ENCODE results near the gene HOXD8.

HOXD8 gene

GRCh38 chr2:176099159-176099727 lies 30.3 kb upstream of the HOXD8 start:
- Histone ChIP-seq H3K9ac (ENCODE audit: low read depth, low read length, poor library complexity) (no peak overlapping the region), H3K18ac (ENCODE audit: low read length) (no peak overlapping the region), H3K4ac (ENCODE audit: low read length) (no peak overlapping the region), H2BK120ac (ENCODE audit: low read depth, low read length) (no peak overlapping the region), H2AK5ac (ENCODE audit: low read depth, low read length) (no peak overlapping the region), H3K36me3 (replicated peaks in 1 of 2; ENCODE audit: control insufficient read depth in 2 of 2, insufficient read depth in 2 of 2, low read length in 2 of 2) (no peaks in the 10 kb centered on the region), H4K8ac (ENCODE audit: low read depth, low read length) (no peak overlapping the region), H3K14ac (ENCODE audit: low read length) (no peak overlapping the region), H2BK5ac (ENCODE audit: low read length) (no peak overlapping the region), H3K9me3 (replicated peaks in 1 of 2; ENCODE audit: control insufficient read depth in 2 of 2, insufficient read depth in 1 of 2, low read depth in 1 of 2, low read length in 2 of 2) (peaks cover 7 to 8% of the 10 kb centered on the region in 2 donors), H3K27ac (replicated peaks; ENCODE audit: low read length) (no peak overlapping the region), H2AFZ (ENCODE audit: low read length) (no peak overlapping the region), H4K91ac (ENCODE audit: low read depth, low read length, poor library complexity) (no peak overlapping the region), H3K27me3 (ENCODE audit: control insufficient read depth in 3 of 3, insufficient read depth in 3 of 3, low read depth in 1 of 3, low read length in 3 of 3) (peaks cover 69 to 100% (median 93%) of the 10 kb centered on the region in 3 experiments), H3K23ac (ENCODE audit: low read depth, low read length, poor library complexity) (no peak overlapping the region), H3K4me2 (ENCODE audit: insufficient read depth, low read length, poor library complexity, severe bottlenecking) (no peak overlapping the region), H3K79me1 (ENCODE audit: low read depth, low read length) (no peaks in the 10 kb centered on the region), H2BK12ac (ENCODE audit: low read length) (no peak overlapping the region), H2BK15ac (ENCODE audit: low read length) (no peak overlapping the region), H3K4me3 (ENCODE audit: low read length in 2 of 2) (no peak overlapping the region), H3K4me1 (ENCODE audit: control insufficient read depth in 2 of 2, insufficient read depth in 1 of 2, low read depth in 1 of 2, low read length in 2 of 2) (no peaks in the 10 kb centered on the region)
- WGBS, 2 donors (ENCODE audit: extremely low coverage in 2 of 2, insufficient read length in 2 of 2, insufficient replicate concordance in 1 of 2) = no CpG with 5 or more reads among the region's 30 CpGs
- DNase-seq (ENCODE audit: low spot score) = no peak

GRCh38 chr2:176099728-176100546 lies 29.6 kb upstream of the HOXD8 start, which contains the start of gene HOXD12:
TSS of gene HOXD12 (plus strand) at chr2:176099795. CDS start at chr2:176099802, 7 bp downstream.
- no peak within 1 kb of the TSS for H2BK15ac ChIP-seq (ENCODE audit: low read length)
- no peak within 1 kb of the TSS for H2AK5ac ChIP-seq (ENCODE audit: low read depth, low read length)
- WGBS, 2 donors (ENCODE audit: extremely low coverage in 2 of 2, insufficient read length in 2 of 2, insufficient replicate concordance in 1 of 2) = no CpG with 5 or more reads among the region's 70 CpGs
- no peak within 1 kb of the TSS for H3K4ac ChIP-seq (ENCODE audit: low read length)
- H2AFZ ChIP-seq (ENCODE audit: low read length) = peak within 1 kb of the TSS; percentile 30
- H3K9ac ChIP-seq (ENCODE audit: low read depth, low read length, poor library complexity) = no peak within 1 kb of the TSS
- no peak within 1 kb of the TSS for H4K91ac ChIP-seq (ENCODE audit: low read depth, low read length, poor library complexity)
- peaks cover 74 to 100% (median 95%) of the 10 kb centered on the region in 3 experiments for H3K27me3 ChIP-seq (ENCODE audit: control insufficient read depth in 3 of 3, insufficient read depth in 3 of 3, low read depth in 1 of 3, low read length in 3 of 3)
- peak within 1 kb of the TSS; percentile 28 for H3K14ac ChIP-seq (ENCODE audit: low read length)
- no peak within 1 kb of the TSS for H2BK120ac ChIP-seq (ENCODE audit: low read depth, low read length)
- H3K79me1 ChIP-seq (ENCODE audit: low read depth, low read length) = no peaks in the 10 kb centered on the region
- no peak within 1 kb of the TSS for H2BK5ac ChIP-seq (ENCODE audit: low read length)
- H2BK12ac ChIP-seq (ENCODE audit: low read length) = no peak within 1 kb of the TSS
- H3K4me3 ChIP-seq (ENCODE audit: low read length in 2 of 2) = no peak within 1 kb of the TSS
- H3K18ac ChIP-seq (ENCODE audit: low read length) = no peak within 1 kb of the TSS
- DNase-seq (ENCODE audit: low spot score) = no peak
- no peak within 1 kb of the TSS for H3K23ac ChIP-seq (ENCODE audit: low read depth, low read length, poor library complexity)
- H3K4me1 ChIP-seq (ENCODE audit: control insufficient read depth in 2 of 2, insufficient read depth in 1 of 2, low read depth in 1 of 2, low read length in 2 of 2) = no peaks in the 10 kb centered on the region
- peaks cover 7 to 8% of the 10 kb centered on the region in 2 donors for H3K9me3 ChIP-seq (replicated peaks in 1 of 2; ENCODE audit: control insufficient read depth in 2 of 2, insufficient read depth in 1 of 2, low read depth in 1 of 2, low read length in 2 of 2)
- H3K36me3 ChIP-seq (replicated peaks in 1 of 2; ENCODE audit: control insufficient read depth in 2 of 2, insufficient read depth in 2 of 2, low read length in 2 of 2) = no peaks in the 10 kb centered on the region
- no peak within 1 kb of the TSS for H4K8ac ChIP-seq (ENCODE audit: low read depth, low read length)
- no peak within 1 kb of the TSS for H3K27ac ChIP-seq (replicated peaks; ENCODE audit: low read length)
- H3K4me2 ChIP-seq (ENCODE audit: insufficient read depth, low read length, poor library complexity, severe bottlenecking) = no peak within 1 kb of the TSS

GRCh38 chr2:176100547-176101140 lies 28.9 kb upstream of the HOXD8 start:
- H2BK15ac ChIP-seq (ENCODE audit: low read length) = no peak overlapping the region
- no peak overlapping the region for H2BK5ac ChIP-seq (ENCODE audit: low read length)
- no peak overlapping the region for H2AFZ ChIP-seq (ENCODE audit: low read length)
- H3K23ac ChIP-seq (ENCODE audit: low read depth, low read length, poor library complexity) = no peak overlapping the region
- H3K36me3 ChIP-seq (replicated peaks in 1 of 2; ENCODE audit: control insufficient read depth in 2 of 2, insufficient read depth in 2 of 2, low read length in 2 of 2) = no peaks in the 10 kb centered on the region
- no peak overlapping the region for H2BK120ac ChIP-seq (ENCODE audit: low read depth, low read length)
- no peak overlapping the region for H3K27ac ChIP-seq (replicated peaks; ENCODE audit: low read length)
- no peak overlapping the region for H3K4me2 ChIP-seq (ENCODE audit: insufficient read depth, low read length, poor library complexity, severe bottlenecking)
- no peak overlapping the region for H3K4ac ChIP-seq (ENCODE audit: low read length)
- no peak overlapping the region for H3K18ac ChIP-seq (ENCODE audit: low read length)
- WGBS, 2 donors (ENCODE audit: extremely low coverage in 2 of 2, insufficient read length in 2 of 2, insufficient replicate concordance in 1 of 2) = no CpG with 5 or more reads among the region's 28 CpGs
- no peak overlapping the region for H2BK12ac ChIP-seq (ENCODE audit: low read length)
- H3K79me1 ChIP-seq (ENCODE audit: low read depth, low read length) = no peaks in the 10 kb centered on the region
- no peaks in the 10 kb centered on the region for H3K4me1 ChIP-seq (ENCODE audit: control insufficient read depth in 2 of 2, insufficient read depth in 1 of 2, low read depth in 1 of 2, low read length in 2 of 2)
- no peak overlapping the region for H4K91ac ChIP-seq (ENCODE audit: low read depth, low read length, poor library complexity)
- no peak overlapping the region for H3K14ac ChIP-seq (ENCODE audit: low read length)
- peaks cover 7 to 8% of the 10 kb centered on the region in 2 donors for H3K9me3 ChIP-seq (replicated peaks in 1 of 2; ENCODE audit: control insufficient read depth in 2 of 2, insufficient read depth in 1 of 2, low read depth in 1 of 2, low read length in 2 of 2)
- no peak overlapping the region for H2AK5ac ChIP-seq (ENCODE audit: low read depth, low read length)
- peaks cover 81 to 100% (median 96%) of the 10 kb centered on the region in 3 experiments for H3K27me3 ChIP-seq (ENCODE audit: control insufficient read depth in 3 of 3, insufficient read depth in 3 of 3, low read depth in 1 of 3, low read length in 3 of 3)
- no peak overlapping the region for H3K9ac ChIP-seq (ENCODE audit: low read depth, low read length, poor library complexity)
- no peak overlapping the region for H4K8ac ChIP-seq (ENCODE audit: low read depth, low read length)
- H3K4me3 ChIP-seq (ENCODE audit: low read length in 2 of 2) = no peak overlapping the region
- DNase-seq (ENCODE audit: low spot score) = no peak

All from neuronal stem cell (in vitro differentiated cells).